ACC112 (cell line): ENCODE measurements around the gene P3H1.

ENCODE experiments used
- H2AFZ ChIP-seq: fragments of 200-600 bp; sonication (generic); one replicate; pipeline ENCODE4 v1.6.0; 2017; ENCODE audit warnings: antibody characterized with exemption, low read length; ENCODE audit not compliant: unreplicated experiment
- H3K27ac ChIP-seq: fragments of 200-600 bp; sonication (generic); 2 replicates; pipeline ENCODE4 v1.5.1; 2014; ENCODE audit warnings: low read depth, mild to moderate bottlenecking, antibody characterized with exemption, low read length, moderate library complexity
- H3K27me3 ChIP-seq: fragments of 200-600 bp; sonication (generic); 2 replicates; pipeline ENCODE4 v1.6.1; 2014; ENCODE audit warnings: mild to moderate bottlenecking, antibody characterized with exemption, low read length, moderate library complexity, mixed read lengths; ENCODE audit not compliant: insufficient read depth
- H3K36me3 ChIP-seq: fragments of 200-600 bp; sonication (generic); 2 replicates; pipeline ENCODE4 v1.6.1; 2016; ENCODE audit warnings: mild to moderate bottlenecking, antibody characterized with exemption, low read length, moderate library complexity, mixed read lengths; ENCODE audit not compliant: insufficient read depth
- H3K4me1 ChIP-seq: fragments of 200-600 bp; sonication (generic); one replicate; pipeline ENCODE4 v1.6.1; 2016; ENCODE audit warnings: low read length, mixed read lengths; ENCODE audit not compliant: insufficient read depth, unreplicated experiment, control insufficient read depth
- H3K4me3 ChIP-seq: fragments of 200-600 bp; sonication (generic); 2 replicates; pipeline ENCODE4 v1.5.1; 2014; ENCODE audit warnings: mild to moderate bottlenecking, low read depth, low read length
- H3K79me2 ChIP-seq: fragments of 200-600 bp; sonication (generic); one replicate; pipeline ENCODE4 v1.6.0; 2016; ENCODE audit warnings: low read length; ENCODE audit not compliant: control insufficient read depth, unreplicated experiment, insufficient read depth

P3H1 gene

GRCh38 chr1:42744148-42744413 lies 22.7 kb downstream of the P3H1 start:
- Histone ChIP-seq H3K4me3 (no peak overlapping the region), H2AFZ (no peak overlapping the region), H3K79me2 (no peaks in the 10 kb centered on the region), H3K4me1 (no peaks in the 10 kb centered on the region), H3K27ac (no peak overlapping the region), H3K27me3 (no peaks in the 10 kb centered on the region), H3K36me3 (no peaks in the 10 kb centered on the region)

- H3K79me2 ChIP-seq: no peaks in the 10 kb centered on the region
- H3K36me3 ChIP-seq: no peaks in the 10 kb centered on the region
- H2AFZ ChIP-seq: no peak overlapping the region
- no peaks in the 10 kb centered on the region for H3K4me1 ChIP-seq
- H3K27me3 ChIP-seq: no peaks in the 10 kb centered on the region
- no peak overlapping the region for H3K27ac ChIP-seq
- no peak overlapping the region for H3K4me3 ChIP-seq
Measured at GRCh38 chr1:42743317-42744147, 23.3 kb downstream of the P3H1 start.

GRCh38 chr1:42742617-42743316 lies 24.1 kb downstream of the P3H1 start:
- Histone ChIP-seq H3K36me3 (no peaks in the 10 kb centered on the region), H3K79me2 (no peaks in the 10 kb centered on the region), H3K4me3 (no peak overlapping the region), H3K27ac (no peak overlapping the region), H3K27me3 (no peaks in the 10 kb centered on the region), H3K4me1 (no peaks in the 10 kb centered on the region), H2AFZ (no peak overlapping the region)

GRCh38 chr1:42742141-42742540 lies 24.7 kb downstream of the P3H1 start:
- Histone ChIP-seq H3K4me1 (no peaks in the 10 kb centered on the region), H2AFZ (no peak overlapping the region), H3K79me2 (no peaks in the 10 kb centered on the region), H3K36me3 (no peaks in the 10 kb centered on the region), H3K27me3 (no peaks in the 10 kb centered on the region), H3K27ac (no peak overlapping the region), H3K4me3 (no peak overlapping the region)

- Histone ChIP-seq H3K36me3 (no peaks in the 10 kb centered on the region), H3K27ac (no peak overlapping the region), H3K4me3 (no peak overlapping the region), H3K79me2 (no peaks in the 10 kb centered on the region), H2AFZ (no peak overlapping the region), H3K27me3 (no peaks in the 10 kb centered on the region), H3K4me1 (no peaks in the 10 kb centered on the region)
Measured at GRCh38 chr1:42741706-42742105, 25.1 kb downstream of the P3H1 start.

- H3K36me3 ChIP-seq: no peaks in the 10 kb centered on the region
- no peaks in the 10 kb centered on the region for H3K79me2 ChIP-seq
- H3K27ac ChIP-seq: no peak overlapping the region
- H2AFZ ChIP-seq: no peak overlapping the region
- H3K27me3 ChIP-seq: no peaks in the 10 kb centered on the region
- no peaks in the 10 kb centered on the region for H3K4me1 ChIP-seq
- no peak overlapping the region for H3K4me3 ChIP-seq
Measured at GRCh38 chr1:42740851-42741580, 25.8 kb downstream of the P3H1 start.

GRCh38 chr1:42739753-42740700 lies 26.8 kb downstream of the P3H1 start, which contains the start of gene CLDN19:
Gene CLDN19, minus strand, starts transcription at chr1:42740236. Its CDS starts 173 bp downstream, at chr1:42740063.
- no peak within 1 kb of the TSS for H3K4me3 ChIP-seq
- H3K36me3 ChIP-seq: no peaks in the 10 kb centered on the region
- H3K79me2 ChIP-seq: no peaks in the 10 kb centered on the region
- no peak within 1 kb of the TSS for H3K27ac ChIP-seq
- no peak within 1 kb of the TSS for H2AFZ ChIP-seq
- no peaks in the 10 kb centered on the region for H3K4me1 ChIP-seq
- no peaks in the 10 kb centered on the region for H3K27me3 ChIP-seq

GRCh38 chr1:42738678-42739226 lies 28.1 kb downstream of the P3H1 start:
- Histone ChIP-seq H3K4me1 (no peaks in the 10 kb centered on the region), H2AFZ (no peak overlapping the region), H3K27me3 (no peaks in the 10 kb centered on the region), H3K27ac (no peak overlapping the region), H3K36me3 (no peaks in the 10 kb centered on the region), H3K4me3 (no peak overlapping the region), H3K79me2 (no peaks in the 10 kb centered on the region)

GRCh38 chr1:42737986-42738677 lies 28.7 kb downstream of the P3H1 start:
- Histone ChIP-seq H3K4me3 (no peak overlapping the region), H3K27me3 (no peaks in the 10 kb centered on the region), H3K4me1 (no peaks in the 10 kb centered on the region), H3K36me3 (no peaks in the 10 kb centered on the region), H3K79me2 (no peaks in the 10 kb centered on the region), H2AFZ (no peak overlapping the region), H3K27ac (no peak overlapping the region)
